Activated CD4-positive, alpha-beta T cell treated with anti-CD3 and anti-CD28 coated beads, Interleukin-2, Interleukin-4, amounts not matched to agents 100 ng/mL and 50 ng/mL, durations not matched to agents 16 hours and 8 hours (primary cell): Measurements from ENCODE around the gene DPY30.

Experiments used
- DNase-seq: peaks from one replicate; pipeline ENCODE4 v3.0.0-alpha.2; 2020; ENCODE audit warnings: low spot score

The DPY30 gene

DNA sequence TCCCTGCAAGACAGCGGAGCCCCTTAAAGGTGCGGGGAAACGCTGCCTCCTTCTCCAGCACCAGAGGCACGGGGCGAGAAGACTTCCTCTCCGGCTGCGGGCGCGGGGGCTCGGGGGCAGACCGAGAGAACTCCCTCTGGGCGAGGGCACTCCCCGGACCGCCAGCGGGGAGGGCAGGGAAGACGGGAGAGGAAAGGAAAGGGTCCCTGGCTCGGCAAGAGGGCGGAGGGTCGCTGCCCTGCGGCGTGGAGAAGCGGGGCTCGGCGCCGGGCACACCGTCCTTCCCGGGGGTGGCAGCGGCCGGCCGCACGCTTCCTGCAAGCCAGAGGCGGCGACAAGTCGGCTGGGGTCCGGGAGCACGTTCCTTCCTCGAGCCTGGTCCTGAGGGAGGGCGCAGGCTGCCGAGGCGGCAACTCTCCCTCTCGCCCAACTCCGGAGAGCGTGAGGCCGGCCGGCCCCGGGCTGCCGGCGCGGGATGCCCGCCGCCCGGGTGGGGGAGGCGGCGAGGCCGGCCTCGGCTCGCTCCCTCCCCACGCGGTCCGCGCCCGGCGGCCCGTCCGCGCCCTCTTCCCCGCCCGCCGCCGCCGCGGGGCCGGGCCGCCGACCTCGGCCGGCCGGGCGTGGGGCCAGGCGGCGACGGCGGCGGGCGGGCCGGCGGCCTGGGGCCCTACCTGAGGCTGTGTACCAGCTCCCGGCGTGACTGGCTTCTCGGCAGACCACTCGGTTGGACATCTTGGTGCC lies 29.9 kb downstream of the DPY30 start:
- DNase-seq, result peak; percentile 30

DNA sequence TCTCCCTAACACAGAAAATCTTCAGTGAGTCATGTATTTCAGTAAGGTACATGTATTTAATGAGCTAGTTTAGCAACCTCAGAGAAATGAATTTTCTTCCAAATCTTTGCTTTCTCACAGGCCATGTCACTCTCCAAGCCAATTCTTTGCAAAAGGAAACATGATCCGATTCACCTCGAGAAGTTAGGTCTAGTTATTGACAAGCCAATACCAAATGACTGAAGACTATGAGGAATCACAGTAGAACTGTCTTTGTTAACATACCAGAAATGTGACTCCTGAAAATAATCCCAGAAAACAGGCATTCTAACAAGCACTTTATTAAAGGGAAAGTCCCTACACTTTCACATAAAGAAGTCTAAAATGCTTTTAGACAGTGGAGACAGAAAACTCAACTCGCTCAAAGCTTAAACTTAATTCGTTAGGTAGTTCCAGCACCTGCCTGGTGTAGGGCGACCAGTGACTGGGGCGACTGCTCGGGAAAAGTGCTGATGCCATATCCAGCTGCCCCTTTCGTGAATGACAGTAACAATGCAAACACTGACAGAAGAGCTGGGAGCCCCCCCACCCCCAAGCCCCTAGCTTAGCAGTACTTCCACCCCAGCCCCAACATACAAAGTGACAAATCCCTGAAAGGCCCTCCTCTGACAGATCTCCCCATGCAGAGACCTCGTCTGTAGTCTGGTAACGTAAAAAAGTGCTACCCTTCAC lies 30.6 kb downstream of the DPY30 start:
- DNase-seq, result peak; percentile 12

DNA sequence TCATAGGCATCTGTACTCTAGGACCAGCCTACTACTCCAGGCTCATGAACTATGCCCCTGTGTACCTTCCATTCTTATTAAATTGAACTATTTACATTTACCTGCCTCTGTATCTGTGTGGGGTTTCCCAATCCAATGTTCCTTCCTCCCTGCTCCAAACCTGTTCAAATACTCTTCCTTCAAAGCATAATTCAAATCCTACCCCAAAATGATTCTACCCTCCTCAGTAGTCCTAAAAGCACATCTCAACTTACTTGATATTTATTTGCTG lies 32.5 kb downstream of the DPY30 start:
- no peak for DNase-seq

DNA sequence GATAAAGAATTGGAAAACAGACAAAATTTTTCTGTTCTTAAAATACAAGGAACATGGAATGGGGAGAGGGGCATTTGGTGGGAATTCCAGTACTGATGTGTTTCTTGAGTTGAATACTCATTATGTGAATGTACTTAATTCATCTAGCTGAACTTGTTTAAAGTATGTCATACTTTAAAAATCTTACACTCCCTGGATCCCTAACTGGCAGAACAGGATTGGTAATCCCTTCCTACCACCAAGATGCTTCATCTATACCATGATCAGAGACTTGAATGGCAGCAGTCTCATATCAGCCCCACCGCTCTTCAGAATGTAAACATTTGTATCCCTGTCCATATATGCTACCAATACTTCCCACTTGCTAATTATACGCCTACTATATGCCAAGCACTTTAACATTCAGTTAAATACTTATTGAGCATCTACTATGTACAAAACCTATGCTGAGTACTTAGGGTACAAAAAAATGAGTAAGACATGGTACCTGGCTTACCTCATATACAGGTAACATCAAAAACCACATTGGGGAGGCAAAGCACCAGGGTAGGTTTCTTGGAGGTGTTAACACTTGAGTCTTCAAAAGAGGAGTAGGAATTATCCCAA lies 34.1 kb downstream of the DPY30 start:
- no peak for DNase-seq

DNA sequence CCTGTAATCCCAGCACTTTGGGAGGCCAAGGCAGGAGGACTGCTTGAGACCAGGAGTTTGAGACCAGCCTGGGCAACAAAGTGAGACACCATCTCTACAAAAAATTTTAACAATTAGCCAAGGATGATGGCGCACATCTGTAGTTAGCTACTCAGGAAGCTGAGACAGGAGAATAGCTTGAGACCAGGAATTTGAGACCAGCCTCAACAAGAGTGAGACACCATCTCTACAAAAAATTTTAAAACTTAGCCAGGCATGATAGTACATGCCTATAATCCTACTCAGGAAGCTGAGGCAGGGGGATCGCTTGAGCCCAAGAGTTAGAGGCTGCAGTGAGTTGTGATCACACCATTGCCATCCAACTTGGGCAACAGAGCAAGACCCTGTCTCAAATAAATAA lies 35.8 kb downstream of the DPY30 start:
- DNase-seq, result no peak

DNA sequence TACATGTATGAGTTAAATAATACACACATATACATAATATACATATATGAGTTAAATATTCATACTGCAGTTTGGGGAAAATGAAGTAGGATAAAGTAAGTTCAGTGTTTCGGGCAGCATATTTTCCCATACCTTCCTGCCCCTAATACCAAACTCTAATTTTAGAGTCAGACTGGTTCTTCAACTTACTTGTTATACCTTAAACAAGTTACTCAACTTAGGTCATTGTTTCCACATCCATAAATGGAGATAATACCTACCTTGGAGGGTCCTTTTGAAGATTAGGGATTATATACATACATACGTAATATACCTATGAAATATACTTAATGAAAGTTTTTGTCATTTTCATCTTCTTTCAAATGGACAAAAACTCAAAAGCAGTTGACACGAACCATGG lies 37.2 kb downstream of the DPY30 start:
- no peak for DNase-seq

DNA sequence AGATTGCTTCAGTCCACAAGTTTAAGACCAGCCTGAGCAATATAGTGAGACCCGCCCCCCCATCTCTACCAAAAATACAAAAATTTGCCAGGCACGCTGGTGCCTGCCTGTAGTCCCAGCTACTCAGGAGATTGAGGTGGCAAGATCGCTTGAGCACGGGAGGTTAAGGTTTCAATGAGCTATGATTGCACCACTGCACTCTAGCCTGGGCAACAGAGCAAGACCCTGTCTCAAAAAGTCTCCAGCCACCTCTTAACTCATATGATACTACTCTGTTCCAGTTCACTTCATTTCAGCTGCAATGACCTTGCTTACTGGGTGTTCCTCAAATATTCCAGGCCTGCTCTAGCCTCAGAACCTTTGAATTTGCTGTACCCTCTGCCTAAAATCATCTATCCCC lies 40.2 kb downstream of the DPY30 start:
- no peak for DNase-seq

DNA sequence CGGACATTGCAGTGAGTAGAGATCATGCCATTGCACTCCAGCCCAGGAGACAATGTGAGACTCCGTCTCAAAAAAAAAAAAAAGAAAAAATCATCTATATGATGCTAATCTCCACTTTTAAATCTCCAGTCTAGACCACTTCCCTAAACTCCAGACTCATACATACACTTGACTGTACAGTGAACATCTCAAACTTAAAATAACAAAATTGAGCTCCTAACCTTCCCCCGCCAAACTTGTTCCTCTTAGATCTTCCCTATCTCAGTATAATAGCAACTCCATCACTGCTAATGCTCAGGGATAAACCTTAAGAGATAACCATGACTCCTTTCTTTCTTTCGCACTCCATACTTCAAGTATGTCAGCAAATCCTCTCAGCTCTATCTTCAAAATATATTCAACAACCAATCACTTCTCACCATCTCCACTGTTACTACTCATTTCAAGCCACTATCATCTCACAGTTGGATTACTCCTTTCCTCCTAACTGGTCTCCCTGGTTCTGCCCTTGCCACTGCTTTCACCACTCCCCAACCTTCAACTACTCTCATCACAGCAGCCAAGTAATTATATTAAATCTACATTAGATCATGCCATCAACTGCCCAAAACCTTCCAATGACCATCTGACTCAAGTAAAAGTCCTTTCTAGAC lies 40.7 kb downstream of the DPY30 start:
- DNase-seq, result peak; percentile 23

DNA sequence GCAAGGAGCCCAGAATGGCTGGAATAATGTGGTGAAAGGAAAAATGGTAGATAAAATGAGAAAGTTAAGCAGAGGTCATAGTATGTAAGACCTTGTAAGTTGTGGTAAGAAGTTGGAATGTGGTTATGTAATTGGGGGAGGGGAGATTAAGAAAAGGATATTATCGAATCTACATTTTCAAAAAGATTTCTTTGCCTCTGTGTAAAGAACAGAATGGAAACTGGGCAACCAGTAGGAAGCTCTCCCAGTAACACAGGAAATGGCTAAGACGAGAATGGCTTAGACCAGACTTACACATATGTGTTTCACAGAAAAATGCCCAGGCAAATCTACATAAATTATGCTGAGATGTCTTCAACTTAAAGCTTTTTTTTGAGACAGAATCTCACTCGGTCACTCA lies 42.0 kb downstream of the DPY30 start:
- DNase-seq, result peak; percentile 11

DNA sequence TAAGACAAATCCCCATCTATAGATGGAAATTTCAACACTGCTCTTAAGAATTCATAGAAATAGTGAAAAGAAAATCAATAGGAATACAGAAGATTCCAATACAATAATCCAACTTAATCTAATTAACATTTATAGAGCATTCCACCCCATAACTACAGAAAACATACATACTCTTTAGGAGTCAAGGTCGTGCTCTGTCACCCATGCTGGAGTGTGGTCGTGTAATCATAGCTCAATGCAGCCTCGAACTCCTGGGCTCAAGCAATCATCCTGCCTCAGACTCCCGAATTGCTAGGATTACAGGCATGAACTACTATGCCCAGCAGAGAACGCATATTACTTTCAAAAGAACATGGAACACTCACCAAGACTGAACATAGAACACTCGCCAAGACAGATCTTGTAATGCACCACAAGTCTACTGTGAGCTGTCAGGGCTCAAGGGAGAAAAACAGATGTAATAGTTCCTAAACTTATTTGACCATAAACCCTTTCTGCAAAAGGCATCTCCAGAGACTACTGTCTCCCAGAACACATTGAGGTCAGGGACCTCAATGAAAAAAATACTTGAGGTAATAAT lies 42.9 kb downstream of the DPY30 start:
- DNase-seq, result no peak

DNA sequence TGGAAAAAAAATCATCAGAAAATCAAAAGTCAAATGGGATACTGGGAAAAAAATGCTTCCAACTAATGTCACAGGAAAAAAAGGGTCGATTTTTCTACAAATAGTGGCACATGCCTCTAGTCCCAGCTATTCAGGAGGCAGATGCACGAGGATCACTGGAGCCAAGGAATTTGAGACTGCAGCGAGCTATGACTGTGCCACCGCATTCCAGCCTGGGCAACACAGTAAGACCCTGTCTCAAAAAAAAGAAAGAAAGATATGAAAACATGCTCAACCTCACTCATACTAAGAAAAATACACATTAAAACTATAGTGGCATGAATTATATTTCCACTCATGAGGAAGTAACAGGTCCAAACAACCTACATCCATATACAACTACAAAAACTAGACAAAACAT lies 46.7 kb downstream of the DPY30 start:
- DNase-seq, result no peak

DNA sequence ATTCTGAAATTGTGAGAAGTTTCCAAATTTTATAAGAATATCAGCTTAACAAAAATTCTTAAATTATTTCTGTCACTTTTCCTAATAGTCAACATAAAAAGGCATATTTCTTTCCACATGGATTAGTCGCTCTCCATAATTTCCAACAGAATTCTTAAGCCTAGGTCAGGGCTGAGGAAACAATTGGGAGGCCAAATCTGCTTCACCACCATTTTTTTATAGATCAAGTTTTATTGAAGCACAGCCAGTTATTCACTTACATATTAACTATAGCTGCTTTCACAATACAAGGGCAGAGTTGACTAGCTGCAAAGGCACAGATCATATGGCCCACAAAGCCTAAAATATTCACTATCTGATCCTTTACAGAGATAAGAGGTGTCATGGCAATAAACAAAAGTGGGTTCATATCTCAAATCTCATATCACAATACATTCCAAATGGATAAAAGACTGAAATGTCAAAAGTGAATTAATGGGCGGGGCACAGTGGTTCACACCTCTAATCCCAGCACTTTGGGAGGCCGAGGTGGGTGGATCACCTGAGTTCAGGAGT lies 47.5 kb downstream of the DPY30 start:
- no peak for DNase-seq

DNA sequence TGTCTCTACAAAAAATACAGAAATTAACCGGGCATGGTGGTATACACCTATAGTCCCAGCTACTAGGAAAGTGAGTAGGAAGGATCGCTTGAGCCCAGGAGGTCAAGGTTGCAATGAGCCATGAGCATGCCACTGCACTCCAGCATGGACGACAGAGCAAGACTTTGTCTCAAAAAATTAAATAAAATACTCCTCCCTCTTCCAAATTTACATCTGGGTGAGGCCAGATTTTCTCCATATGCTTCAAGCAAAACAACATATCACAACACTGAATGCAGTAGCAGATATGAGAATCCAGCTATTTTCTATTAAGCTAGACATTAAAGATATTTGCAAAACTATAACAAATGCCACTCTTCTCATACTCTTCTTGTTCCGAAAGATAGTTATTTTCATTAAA lies 49.7 kb downstream of the DPY30 start:
- DNase-seq, result no peak

DNA sequence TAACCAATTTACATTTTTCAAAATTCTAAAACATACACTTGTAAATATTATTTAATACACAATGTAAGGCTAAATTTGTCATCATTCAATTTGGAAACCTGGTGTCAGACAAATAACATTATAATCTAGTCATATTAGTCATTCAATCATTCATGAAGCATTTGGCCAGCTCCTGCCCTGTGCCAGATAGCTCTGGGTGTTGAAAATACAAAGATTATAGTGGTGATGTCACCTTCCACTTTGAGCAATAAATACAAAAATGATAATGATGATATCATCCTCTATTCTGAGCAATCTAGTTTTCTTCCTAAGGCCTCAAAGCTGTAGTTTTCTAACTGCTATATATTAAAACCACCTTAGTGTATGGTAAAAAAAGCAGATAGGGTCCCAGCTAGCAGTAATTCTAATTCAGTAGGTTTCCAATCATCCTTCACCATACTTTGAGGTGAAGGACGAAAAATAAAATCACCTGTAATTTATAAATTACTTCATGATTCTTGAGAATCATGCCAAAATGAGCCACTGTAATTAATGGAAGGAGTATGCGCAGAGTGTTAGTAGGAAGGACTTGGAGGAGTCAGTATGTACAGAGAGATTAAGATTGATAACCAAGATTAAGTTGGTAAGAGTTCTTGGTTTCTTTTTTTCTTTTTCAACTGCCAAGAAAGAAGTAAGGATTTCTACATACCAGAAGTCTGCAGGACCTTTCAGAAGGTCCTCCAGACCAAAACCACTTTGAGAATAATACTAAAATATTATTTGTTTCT lies 52.0 kb downstream of the DPY30 start:
- peak; percentile 6 for DNase-seq

DNA sequence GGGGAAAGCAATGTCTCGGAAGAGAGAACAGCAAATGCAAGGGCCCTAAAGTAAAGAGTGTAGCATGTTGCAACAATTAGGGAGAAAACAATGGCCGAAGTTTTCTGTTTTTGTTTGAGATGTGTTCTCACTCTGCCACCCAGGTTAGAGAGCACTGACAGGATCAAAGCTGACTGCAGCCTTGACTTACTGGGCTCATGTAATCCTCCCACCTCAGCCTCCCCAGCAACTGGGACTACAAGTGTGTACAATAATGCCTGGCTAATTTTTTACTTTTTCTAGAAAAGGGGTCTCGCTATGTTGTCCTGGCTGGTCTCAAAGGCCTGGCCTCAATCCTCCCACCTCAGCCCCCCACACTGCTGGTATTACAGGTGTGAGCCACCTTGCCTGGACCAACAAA lies 52.7 kb downstream of the DPY30 start:
- DNase-seq, result no peak

DNA sequence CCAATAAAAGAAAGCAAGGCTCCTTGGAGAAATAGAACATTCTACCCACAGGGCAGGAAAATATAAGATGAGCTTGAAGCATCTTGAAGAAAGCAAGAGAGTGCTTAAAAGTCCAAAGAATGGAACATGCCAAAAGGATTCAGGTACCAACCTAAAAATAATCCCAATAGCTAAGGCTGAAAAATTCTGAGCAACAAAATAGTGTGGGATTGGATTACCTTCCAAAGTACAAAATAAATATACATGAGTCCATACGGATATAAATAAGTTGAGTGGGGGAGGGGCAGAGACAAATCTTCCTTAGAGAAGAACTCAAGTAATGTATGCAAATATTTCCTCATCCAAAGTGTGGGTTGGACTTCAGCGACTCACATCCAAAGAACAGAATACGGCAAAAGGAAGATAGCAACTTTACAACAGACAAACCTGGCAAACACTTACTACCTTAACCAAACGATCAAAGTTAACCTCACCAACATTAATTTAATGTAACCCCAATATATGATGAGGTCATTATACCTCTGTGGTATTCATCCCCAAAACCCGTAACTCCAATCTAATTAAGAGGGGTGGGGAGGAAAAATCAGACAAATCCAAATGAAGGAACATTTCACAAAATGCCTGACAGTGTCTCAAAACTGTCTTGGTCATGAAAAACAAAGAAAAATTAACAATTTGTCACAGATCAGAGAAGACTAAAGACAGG lies 55.7 kb downstream of the DPY30 start:
- DNase-seq, result no peak

DNA sequence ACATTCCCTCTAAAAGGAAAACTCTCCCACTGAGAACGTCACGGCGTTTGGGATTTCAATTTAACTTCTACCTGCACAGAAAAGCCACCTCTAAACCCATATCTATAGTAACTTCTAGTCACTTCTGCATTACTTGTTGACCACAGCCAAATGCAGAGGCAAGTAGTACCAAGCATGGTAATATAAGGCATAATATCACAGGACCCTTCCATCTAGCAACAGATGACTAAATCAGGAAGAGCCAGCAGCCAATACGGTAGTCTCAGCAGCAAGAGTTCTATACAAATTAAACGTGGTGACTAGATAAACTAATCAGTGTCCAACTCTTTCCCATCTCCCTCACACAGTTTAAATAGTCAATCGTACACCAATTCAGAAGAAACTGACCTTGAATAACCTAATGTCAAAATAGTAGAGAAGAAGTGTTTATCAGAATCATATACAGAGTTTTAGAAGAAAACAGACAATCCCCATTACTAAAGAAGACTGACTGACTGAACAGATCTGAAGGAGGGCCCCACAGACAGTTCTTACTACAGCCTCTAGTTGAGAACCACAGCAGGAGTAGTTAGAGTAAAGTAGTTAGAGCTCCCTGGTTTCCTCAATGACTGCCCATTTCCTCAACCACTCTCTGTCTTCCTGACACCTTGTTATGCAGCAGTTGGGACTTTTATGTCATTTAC lies 58.8 kb downstream of the DPY30 start:
- no peak for DNase-seq

DNA sequence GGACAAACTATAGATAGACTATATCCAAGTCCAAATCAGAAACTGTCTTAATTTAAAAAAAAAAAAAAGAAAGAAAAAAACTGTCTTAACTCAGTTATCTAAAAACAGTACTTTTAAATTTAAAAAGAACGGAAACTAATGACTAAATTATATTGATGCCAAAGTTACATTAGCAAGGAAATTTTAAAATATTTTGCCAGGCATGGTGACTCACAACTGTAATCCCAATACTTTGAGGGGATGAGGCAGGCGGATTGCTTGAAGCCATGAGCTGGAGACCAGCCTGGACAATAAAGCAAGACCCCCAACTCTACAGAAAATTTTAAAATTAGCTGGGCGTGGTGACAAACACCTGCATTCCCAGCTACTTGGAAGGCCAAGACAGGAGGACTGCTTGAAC lies 59.6 kb downstream of the DPY30 start:
- DNase-seq, result no peak

DNA sequence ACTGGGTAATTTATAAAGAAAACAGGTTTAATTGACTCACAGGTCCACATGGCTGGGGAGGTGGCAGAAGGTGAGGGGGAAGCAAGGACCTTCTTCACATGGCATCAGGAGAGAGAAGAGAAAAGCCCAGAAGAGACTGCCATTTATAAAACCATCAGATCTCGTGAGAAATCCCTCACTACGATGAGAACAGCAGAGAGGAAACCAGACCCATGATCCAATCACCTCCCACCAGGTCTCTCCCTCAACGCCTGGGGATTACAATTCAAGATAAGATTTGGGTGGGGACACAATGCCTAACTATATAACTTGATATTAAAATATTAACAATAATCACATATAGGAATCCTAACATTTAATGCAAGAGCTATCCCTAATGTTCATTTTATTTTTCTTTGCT lies 60.6 kb downstream of the DPY30 start:
- DNase-seq, result no peak

DNA sequence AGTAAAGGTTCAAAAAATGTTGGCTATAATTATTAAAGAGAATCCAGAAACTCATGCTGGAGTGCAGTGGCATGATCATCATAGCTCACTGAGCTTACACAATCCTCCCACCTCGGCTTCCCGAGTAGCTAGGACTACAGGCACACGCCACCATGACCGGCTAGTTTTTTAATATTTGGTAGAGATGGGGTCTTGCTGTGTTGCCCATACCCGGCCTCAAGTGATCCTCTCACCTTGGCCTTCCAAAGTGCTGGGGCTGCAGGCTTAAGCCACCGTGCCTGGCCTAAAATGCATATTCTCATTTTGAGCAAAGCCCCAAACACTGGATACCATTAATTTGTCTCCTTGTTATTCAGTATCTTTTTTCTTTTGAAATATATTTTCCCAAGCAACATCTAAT lies 61.2 kb downstream of the DPY30 start:
- no peak for DNase-seq
